Cardiac septum (tissue), 1 donor: Measurements from ENCODE around the gene WNT2. TPM values are rescaled to one million over a fixed set of nuclear protein-coding genes. Genes with fewer than 3 reads are reported as not detected.
"Not testable (repeated sequence)": the region's sequence is repeated elsewhere in the genome, so short reads cannot be mapped to it uniquely, and the experiment has no call there.

Experiments used
- DNase-seq: peaks from one replicate; pipeline ENCODE4 v3.0.0-alpha.2; 2020; ENCODE audit warnings: low spot score
- intact Hi-C: fragments of 100-400 bp; cut with DNase I; formaldehyde crosslinking; loops from one replicate; pipeline ENCODE4 v1.14.0; 2022
- total RNA-seq: library from RNA; stranded (reverse); fragmentation: NEBNext Ultra II Directional; extraction: Animal tissue kit (Norgen Biotek cat#: 25700); gene quantifications from one replicate; pipeline ENCODE4 v1.2.1, GENCODE V29; 2021
- donor health status: DM: no; HTN: no; CAD: no.

WNT2 gene
- total RNA-seq, 1 donor from 2014 or later, result 0.70 TPM

DNA sequence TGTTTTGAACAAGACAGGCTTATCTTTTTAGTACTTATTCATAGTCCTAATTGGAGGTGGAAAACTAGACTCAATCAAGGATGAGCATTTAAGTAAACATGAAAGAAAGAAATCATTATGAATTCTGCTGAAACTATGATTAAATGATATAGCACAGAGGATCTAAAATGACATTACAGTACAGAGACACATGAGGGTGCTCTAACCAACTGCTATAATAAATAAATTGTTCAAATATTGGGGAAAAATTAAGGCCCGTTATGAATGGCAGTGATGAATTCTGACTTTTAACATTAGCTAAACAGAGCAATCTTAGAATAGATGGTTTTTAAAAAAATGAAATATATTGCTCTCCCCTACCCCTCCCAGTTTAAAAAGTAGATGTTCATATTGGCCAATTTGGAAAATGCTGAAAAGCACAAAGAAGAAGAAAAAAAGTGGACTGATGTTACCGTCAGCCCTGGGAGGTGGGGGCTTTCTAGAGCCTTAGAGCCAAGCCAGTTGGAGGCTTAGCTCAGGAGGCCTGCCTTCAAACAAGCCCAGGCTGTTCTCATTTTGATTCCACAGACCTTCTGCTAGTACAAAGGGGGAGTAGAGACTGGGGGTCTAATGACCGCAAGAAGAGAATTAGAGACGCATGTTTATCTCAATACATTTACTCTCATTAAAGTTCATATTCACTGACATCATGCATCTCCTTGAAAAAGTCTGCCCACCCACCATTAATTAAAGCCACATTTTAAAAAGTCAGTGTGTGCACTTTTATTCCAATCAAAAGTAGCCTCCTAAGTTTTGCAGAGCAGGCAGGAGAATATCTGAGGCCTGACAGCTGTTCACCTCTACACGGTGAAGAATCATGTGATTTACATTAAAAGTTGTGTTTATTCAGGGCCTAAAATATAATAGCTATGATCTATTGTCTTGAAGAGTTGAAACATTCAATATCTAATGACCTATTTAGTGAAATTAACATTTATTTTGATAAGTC is 10.0 kb downstream of the WNT2 start:
- intact Hi-C loops, result no loop called here
- no peak for DNase-seq

DNA sequence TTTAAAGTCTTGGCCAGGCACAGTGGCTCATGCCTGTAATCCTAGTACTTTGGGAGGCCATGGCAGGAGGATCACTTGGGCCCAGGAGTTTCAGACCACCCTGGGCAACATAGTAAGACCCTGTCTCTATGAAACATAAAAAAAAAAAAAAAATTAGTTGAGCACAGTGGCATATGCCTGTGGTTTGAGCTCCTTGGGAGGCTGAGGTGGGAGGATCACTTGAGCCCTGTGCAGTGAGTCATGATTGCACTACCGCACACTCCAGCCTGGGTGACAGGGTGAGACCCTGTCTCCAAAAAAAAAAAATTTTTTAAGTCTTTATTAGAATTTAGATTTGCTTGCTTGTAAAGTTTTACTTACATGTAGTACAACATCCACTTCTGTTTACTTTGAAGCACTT is 14.0 kb downstream of the WNT2 start:
- DNase-seq, result no peak
- intact Hi-C loops, result no loop called here

DNA sequence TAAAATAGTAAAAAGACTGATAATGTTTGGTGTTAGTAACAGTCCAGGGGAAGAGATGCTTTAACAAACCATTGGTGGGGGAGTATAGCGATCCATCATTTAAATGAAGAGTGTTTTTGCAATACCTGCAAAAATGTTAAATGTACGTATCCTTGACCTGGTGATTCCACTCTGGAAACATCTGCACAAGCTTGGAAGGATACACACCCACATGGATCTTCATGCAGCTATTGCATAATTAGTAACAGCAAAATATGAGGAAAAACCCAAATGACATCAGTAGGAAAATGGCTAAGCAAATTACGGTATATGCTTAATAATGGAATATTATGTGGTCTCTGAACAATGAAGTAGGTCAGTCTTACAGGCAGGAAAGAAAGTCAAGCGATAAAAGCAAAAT is 20.5 kb downstream of the WNT2 start:
- intact Hi-C loops, result no loop called here
- no peak for DNase-seq

DNA sequence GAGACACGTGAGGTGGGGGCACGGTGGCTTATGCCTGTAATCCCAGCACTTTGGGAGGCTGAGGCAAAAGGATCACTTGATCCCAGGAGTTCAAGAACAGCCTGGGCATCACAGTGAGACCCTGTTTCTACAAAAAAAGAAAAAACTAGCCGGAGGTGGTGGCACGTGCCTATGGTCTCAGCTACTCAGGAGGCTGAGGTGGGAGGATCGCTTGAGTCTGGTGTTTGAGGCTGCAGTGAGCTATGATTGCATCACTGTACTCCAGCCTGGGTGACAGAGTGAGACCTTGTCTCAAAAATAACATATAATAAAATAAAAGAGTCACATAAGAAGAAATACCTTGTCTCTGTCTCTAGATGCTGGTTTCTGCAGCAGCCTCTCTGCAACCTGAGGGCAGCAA is 22.4 kb downstream of the WNT2 start:
- DNase-seq, intact Hi-C loops: not testable (repeated sequence)

DNA sequence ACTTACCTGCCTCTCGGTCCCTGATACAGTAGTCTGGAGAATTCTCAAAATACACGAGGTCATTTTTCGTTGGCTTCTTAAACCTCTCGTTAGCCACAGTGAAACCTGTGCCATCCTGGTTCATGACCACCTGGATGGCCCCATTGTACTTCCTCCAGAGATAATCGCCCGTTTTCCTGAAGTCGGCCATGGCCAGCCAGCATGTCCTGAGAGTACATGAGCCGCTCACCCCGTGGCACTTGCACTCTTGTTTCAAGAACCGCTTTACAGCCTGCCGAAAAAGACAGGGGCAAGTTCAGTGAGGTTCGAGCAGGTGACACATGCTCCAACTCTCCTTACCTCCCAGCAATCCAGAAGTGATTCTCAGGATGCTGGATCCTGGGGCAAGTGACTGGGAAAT is 25.3 kb downstream of the WNT2 start:
- no peak for DNase-seq
- intact Hi-C loops, result no loop called here

DNA sequence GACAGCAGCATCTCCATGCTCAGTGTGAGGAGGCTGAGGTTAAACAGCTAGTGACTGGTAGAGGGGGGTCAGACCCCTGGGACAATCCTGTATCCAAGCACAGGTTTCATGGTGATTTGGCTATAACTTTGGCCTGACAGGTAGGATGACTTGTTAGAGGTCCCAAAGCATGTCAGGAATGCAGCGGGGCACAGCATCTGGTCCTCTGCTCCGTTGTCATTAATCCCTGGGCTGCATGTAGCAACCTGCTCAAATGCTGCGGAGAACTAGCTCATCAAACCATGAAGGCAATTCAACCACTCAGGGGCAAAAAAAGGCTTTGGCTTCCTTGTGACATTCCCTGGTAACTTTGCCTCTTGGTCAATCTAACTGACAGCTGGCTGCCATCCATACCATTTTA is 26.8 kb downstream of the WNT2 start:
- no peak for DNase-seq
- intact Hi-C loops, result no loop called here

DNA sequence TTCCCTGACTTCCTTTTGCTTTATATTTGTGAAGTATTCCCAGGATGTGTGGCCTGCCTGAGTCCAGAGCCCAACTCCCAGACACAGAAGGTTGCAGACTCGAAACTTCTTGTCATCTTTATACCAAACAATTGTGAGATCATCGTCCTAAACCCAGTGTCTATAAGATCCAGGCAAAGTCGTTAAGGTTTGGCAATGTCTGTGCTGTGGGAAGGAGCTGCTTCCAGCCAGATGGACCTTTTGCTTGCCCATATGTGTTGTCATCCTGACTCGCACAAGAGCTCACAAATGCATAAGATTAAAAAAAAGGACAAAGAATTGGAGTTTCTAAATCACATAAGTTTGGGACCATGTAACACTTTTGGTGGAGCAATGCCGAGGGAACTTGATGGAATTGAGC is 37.0 kb downstream of the WNT2 start:
- intact Hi-C loops, result no loop called here

DNA sequence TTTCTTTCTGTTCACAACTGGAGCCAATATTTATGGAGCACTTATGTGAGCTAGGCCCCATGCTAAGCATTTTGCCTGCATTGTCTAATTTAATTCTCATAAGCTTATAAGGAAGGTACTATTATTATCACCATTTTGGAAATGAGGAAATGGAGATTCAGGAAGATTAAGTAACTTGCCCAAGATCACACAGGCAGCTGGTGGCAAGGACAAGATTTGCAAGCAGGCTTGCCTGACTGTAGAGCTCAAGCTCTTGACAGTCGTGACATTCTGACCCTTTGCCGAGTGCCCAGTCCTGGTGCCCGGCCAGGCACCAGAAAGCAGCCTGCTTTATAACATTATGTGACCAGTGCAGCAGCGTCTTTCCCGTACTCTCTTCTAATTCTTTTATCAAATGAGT is 38.2 kb downstream of the WNT2 start:
- no peak for DNase-seq
- intact Hi-C loops, result no loop called here

More for the DNA sequence above, 37.0 kb downstream of the WNT2 start:
- no peak for DNase-seq

DNA sequence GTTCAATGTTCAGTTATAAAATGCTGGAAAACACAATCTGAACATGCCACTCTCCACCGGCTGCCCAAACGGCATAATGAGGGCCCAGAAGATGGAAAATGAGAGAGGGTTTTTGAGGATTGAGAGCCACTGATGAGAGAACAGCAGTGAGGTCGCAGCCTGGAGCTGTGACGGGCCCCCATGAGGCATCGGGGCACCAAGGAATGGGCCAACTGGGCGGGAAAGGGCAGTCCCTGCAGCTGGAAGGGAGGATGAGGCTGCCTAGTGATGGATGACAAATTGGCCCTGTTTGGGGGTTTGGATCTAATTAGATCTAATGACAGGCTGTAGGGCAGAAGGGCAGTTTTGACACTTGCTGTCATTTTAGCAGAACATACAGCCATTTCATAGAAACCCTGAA is 39.1 kb downstream of the WNT2 start:
- DNase-seq, result no peak
- intact Hi-C loops, result no loop called here

DNA sequence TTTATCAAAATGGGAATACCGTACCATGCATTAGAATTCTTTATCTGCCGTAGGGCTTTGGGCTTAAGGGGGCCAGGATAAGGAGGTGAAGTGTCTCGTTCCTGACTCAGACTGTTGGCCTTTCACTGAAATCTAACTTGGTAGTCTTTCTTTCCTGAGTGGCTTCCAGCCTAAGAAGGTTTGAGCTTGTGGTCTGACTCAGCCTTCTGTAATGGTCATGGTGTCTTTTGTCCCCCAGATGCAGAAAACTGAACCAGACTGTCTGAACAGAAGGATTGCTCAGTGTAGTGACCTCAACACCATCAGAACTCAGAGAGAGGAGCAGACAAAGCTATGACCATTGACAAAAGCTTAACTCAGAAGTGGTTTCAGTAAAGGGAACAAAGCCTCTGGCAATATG is 39.5 kb downstream of the WNT2 start:
- intact Hi-C loops, result no loop called here

DNA sequence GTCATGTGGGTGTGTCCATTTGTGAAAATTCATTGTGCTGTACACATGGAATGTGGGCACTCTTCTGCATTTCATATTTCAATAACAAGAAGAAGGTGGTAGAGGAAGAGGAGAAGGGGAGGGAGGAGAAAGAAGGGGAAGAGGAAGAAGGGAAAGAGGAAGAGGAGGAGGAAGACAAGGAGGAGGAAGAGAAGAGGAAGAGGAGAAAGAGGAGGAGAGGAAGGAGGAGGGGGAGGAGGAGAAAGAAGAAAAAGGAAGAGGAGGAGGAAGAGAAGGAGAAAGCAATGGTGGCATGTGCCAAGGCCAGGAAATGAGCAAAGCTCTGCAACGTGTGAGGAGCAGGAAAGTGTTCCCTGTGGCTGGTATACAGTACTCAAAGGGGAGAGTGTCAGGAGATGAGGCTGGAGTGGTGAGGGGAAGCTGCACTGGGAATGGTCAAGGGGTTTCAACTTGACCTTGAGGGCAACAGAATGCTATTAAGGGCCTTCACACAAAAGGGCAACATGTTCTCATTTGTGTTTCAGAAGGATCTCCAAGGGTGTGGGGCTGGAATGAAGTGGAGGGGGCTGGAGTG is 40.5 kb downstream of the WNT2 start:
- no peak for DNase-seq
- intact Hi-C loops, result no loop called here

More for the DNA sequence above, 39.5 kb downstream of the WNT2 start:
- DNase-seq, result no peak

DNA sequence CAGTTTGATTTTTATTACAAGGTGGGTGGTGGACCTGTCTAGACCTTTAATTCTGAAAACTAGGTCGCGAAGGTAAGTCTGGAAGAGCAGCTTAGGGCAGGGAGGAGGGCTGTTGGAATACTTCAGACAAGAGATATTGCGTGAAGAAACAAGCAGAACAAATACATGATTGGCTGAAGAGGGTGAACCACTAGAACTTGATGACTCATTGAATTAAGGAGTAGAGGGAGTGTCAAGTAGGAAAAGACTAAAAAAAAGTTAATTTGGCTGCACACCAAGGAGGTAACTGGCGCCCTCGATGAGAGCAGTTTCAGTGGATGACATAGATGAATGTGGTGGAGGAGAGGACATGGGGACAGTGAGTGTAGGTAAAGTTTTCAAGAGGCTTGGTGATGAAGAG is 41.3 kb downstream of the WNT2 start:
- DNase-seq, result no peak

DNA sequence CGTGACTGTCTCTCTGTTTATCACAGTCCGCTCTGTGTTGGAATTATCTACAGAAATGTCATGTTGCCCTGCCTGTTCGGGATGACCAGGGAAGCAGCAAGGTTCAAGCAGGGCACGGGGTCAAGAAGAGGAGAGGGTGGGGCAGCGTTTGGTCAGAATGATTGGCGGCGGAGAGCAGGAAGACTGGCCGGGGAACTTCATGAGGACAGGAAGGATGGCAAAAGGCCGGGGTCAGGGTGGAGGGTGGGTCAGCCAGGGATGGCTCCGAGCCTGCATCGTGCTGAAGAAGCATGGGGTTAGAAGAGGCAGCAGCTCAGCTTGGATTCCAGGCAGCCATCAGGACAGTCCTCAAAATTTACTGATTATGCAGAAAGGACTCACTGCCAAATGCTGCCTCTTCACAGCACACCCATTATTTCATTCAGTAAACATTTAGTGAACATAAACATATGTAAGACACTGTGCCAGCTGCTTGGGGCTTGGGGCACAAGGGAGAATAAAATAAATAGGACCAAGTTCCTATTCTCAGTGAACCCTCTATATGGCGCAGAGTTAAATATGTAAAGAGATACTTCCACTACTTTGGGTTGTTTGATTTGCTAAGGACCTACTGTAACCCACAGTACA is 42.8 kb downstream of the WNT2 start:
- no peak for DNase-seq
- intact Hi-C loops, result no loop called here

More for the DNA sequence above, 41.3 kb downstream of the WNT2 start:
- intact Hi-C loops, result no loop called here

DNA sequence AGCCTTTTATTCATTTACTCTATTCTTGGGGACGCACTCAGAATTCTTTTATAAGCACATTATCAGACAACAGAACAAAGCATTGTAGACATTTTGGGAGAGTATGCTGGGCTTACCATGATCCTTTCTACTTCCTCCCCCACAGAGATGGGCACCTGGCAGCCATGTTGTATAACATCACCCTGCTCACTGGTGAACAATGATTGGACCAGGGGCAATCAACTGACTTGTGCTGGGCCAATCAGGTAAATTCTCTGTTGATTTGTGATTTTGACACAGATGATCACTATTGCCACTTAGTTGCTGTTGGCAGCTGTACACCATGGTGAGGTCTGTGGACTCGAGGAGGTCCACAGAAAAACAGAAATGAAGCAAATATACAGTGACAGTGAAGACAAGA is 43.7 kb downstream of the WNT2 start:
- DNase-seq, result no peak
- intact Hi-C loops, result no loop called here

DNA sequence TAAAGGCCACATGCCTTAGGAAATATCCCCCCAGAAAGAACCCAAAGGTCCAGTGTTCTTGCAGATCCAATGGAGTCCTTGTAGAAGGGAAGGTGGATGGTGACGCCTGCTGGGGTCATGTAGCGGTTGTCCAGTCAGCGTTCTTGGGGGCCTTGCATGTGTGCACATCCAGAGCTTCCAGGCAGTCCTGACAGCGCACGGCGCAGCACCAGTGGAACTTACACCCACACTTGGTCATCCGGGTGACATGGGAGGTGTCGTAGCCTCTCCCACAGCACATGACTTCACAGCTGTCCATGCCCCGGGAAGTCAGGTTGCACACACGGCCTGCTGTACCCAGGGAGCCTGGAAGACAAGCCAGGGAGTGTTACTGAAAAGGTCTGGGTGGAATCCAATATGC is 44.8 kb downstream of the WNT2 start:
- DNase-seq, result no peak
- intact Hi-C loops, result no loop called here

DNA sequence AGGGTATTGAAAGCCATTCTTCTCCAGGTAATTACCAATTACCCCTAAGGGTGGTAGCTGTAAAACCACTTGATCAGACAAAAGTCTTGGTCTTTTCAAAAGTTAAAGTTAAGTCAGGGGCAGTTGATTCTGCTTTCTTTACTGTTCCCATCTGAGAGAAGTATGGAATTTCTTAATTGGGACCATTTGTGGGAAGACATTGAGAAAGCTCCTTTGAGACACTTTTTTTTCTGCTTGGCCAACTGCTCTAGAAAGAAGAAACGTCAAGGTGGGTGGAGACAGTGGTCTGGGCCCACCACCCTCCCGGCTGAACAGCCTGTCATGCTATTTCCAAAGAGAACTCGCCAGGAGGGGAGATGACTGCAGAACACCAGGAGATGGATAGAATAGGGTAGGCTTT is 45.3 kb downstream of the WNT2 start:
- no peak for DNase-seq
- intact Hi-C loops, result no loop called here

DNA sequence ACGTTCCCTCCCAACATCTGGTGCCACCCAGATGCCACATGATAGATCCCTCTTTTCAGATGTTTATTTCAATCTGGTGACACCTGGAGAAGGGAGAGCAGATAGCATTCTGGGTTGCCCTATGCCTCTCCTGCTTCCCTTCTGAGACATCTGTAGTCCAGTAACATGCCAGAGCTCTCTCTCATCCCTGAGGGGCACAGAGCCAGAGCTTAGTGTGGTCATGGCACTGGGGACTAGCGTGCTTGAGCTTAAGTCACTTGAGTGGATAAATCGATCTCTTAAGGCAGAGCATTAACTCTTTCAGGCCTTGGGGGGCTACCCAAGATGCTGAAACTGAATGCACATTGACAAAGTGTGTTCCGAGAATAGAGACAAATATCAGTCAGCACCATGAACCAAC is 47.9 kb downstream of the WNT2 start:
- intact Hi-C loops, result no loop called here
- no peak for DNase-seq

DNA sequence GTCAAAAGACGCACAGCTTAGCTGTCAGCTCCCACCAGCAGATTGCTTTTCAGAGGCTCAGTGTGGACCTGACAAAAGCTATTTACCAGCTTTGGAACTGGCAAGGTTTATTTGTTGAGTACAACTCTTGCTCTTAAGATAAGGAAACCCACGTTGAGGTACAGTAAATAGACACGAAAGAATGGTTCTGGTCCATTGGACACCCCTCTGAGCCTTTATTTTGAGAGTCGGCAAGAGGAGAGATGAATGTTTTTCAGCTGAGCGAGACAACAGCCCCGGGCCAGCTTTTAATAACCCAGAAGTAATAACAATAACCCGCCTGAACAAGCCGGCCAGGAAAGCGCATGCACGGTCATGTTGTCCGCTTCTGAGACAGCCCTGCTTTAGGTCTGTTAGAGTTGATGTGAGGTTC is 49.0 kb downstream of the WNT2 start:
- intact Hi-C loops, result no loop called here
- no peak for DNase-seq

DNA sequence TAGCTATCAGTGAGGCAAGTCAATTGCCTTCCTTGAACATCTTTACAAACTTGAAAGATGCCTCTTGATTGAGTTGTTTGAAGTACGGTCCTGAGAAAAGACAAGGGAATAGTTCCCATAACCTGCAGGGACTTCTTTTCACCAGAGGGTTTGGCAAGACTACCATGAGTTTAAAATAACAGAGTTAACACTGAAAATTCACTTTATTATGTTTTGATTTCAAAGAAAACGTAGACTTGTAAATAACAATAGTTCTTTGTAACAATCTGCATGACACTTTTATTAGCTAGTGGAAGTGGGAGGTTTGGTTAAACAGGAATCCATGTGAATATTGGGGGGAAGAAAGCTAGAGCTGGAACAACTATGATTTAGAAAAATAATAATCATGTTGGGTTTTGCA is 49.5 kb downstream of the WNT2 start:
- intact Hi-C loops, result no loop called here
- no peak for DNase-seq

DNA sequence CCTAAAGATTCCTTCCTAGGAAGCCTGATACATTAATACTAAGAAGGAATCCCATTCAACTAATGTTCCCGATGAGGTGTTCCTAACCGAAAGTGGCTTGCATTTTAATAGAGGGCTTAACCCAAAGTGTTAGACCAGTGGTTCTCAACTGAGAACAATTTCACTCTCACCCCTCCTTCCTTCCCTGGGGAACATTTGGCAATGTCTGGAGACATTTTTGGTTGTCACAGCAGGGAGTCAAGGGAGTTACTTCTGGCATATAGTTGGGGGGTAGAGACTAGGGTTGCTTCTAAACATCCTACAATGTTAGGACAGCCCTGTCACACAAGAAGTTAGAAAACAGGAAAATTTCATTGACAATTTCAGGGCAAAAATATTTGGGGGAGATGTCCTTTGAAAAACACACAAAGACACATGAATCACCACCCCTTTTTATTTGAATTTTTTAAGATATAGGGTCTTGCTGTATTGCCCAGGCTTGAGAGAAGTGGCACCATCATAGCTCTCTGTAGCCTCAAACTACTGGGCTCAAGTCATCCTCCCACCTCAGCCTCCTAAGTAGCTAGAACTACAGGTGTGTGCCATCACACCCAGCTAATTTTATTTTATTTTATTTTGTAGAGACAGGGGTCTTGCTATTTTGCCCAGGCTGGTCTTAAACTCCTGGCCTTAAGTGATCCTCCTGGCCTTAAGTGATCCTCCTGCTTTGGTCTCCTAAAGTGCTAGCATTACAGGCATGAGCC is 50.7 kb downstream of the WNT2 start:
- DNase-seq, result no peak
- intact Hi-C loops, result no loop called here
